Measurements from ENCODE around the gene CALR3. TPM values are rescaled to one million over a fixed set of nuclear protein-coding genes. Genes with fewer than 3 reads are reported as not detected.

The CALR3 gene
- total RNA-seq, 4 donors from 2014 or later, result not detected

GRCh38 chr19:16520074-16520973, 24.4 kb upstream of the CALR3 start:
- no peak for DNase-seq
- Histone ChIP-seq H3K4me1 (no peaks in the 10 kb centered on the region), H3K4me3 (no peak overlapping the region), H3K27ac (no peak overlapping the region), H3K36me3 (peaks cover 58 to 100% (median 72%) of the 10 kb centered on the region in 3 donors), H3K27me3 (no peaks in the 10 kb centered on the region), H3K9me3 (no peaks in the 10 kb centered on the region)
- 85 to 86% methylated on average over 12 of the region's 45 CpGs for WGBS, 2 donors
- intact Hi-C loops (cut with DNase I), result no loop called here
- no peak for TF ChIP-seq POLR2A (IDR thresholded peaks at IDR 0.05)
- no peak for TF ChIP-seq CTCF (IDR thresholded peaks at IDR 0.05)

GRCh38 chr19:16519230-16519687, 23.3 kb upstream of the CALR3 start:
- intact Hi-C loops (cut with DNase I), result no loop called here
- H3K9me3 ChIP-seq, result no peaks in the 10 kb centered on the region
- TF ChIP-seq CTCF (IDR thresholded peaks at IDR 0.05), result no peak
- 89% methylated on average over 15 of the region's 24 CpGs; no CpG with 5 or more reads in 1 of the 2 donors for WGBS, 2 donors
- H3K27ac ChIP-seq, result no peak overlapping the region
- no peaks in the 10 kb centered on the region for H3K4me1 ChIP-seq
- peaks cover 57 to 100% (median 61%) of the 10 kb centered on the region in 3 donors for H3K36me3 ChIP-seq
- DNase-seq, result no peak
- H3K4me3 ChIP-seq, result no peak overlapping the region
- no peaks in the 10 kb centered on the region for H3K27me3 ChIP-seq

GRCh38 chr19:16518483-16519229, 22.7 kb upstream of the CALR3 start:
- WGBS, 2 donors, result 87 to 93% methylated on average over 11 to 15 of the region's 33 CpGs
- no peak for TF ChIP-seq POLR2A (IDR thresholded peaks at IDR 0.05)
- no peak for TF ChIP-seq CTCF (IDR thresholded peaks at IDR 0.05)
- H3K27ac ChIP-seq, result no peak overlapping the region

GRCh38 chr19:16518061-16518460, 22.1 kb upstream of the CALR3 start:
- 84 to 87% methylated on average over 9 to 14 of the region's 14 CpGs for WGBS, 2 donors
- no peak for DNase-seq
- H3K27ac ChIP-seq, result no peak overlapping the region
- intact Hi-C loops (cut with DNase I), result no loop called here
- peaks cover 51 to 100% (median 54%) of the 10 kb centered on the region in 3 donors for H3K36me3 ChIP-seq
- H3K4me3 ChIP-seq, result no peak overlapping the region
- H3K9me3 ChIP-seq, result no peaks in the 10 kb centered on the region
- TF ChIP-seq CTCF (IDR thresholded peaks at IDR 0.05) (no peak), POLR2A (IDR thresholded peaks at IDR 0.05) (no peak)
- H3K27me3 ChIP-seq, result no peaks in the 10 kb centered on the region
- no peaks in the 10 kb centered on the region for H3K4me1 ChIP-seq

More at GRCh38 chr19:16518483-16519229, 22.7 kb upstream of the CALR3 start:
- Histone ChIP-seq H3K4me3 (no peak overlapping the region), H3K9me3 (no peaks in the 10 kb centered on the region), H3K36me3 (peaks cover 57 to 100% (median 58%) of the 10 kb centered on the region in 3 donors), H3K27me3 (no peaks in the 10 kb centered on the region), H3K4me1 (no peaks in the 10 kb centered on the region)
- intact Hi-C loops (cut with DNase I), result no loop called here
- no peak for DNase-seq

Data from esophagus squamous epithelium (tissue), 5 donors.